Measurements from ENCODE around the gene NDUFB3.

The NDUFB3 gene

GRCh38 chr2:201064797-201065329, 6.9 kb upstream of the NDUFB3 start (continued):
- no peak for TF ChIP-seq ZNF501 (tag by site-specific recombination; IDR thresholded peaks at IDR 0.05)
- TF ChIP-seq ZNF548 (tag by site-specific recombination; IDR thresholded peaks at IDR 0.05): no peak
- TF ChIP-seq OVOL3 (tag by site-specific recombination; IDR thresholded peaks at IDR 0.05): no peak
- no peak for TF ChIP-seq RBAK (tag by site-specific recombination; IDR thresholded peaks at IDR 0.05)
- TF ChIP-seq ZNF214 (tag by site-specific recombination; IDR thresholded peaks at IDR 0.05; ENCODE audit: borderline replicate concordance): no peak

- ChIA-PET CTCF (interaction anchor here (0.5 to 5.1 kb wide), 13 partner anchors 21 to 173 kb away, joined by 3 to 49 read pairs (median 4); partner anchors contain the start of gene ORC2), POLR2A (interaction anchor here (1.0 kb wide), 2 partner anchors 45 to 107 kb away, joined by 3 to 4 read pairs; partner anchors contain the start of genes CFLAR and ORC2)
- peak overlapping the region; percentile 100 for H3K4me3 ChIP-seq (ENCODE audit: low read depth, low read length)
- H3K27ac ChIP-seq (ENCODE audit: extremely low read depth, low read depth, low read length): peak overlapping the region; percentile 85; the same call in 1 of the 2 replicates
- H3K36me3 ChIP-seq (ENCODE audit: control insufficient read depth in 2 of 2, insufficient read depth in 1 of 2, low read length in 2 of 2): no peaks in the 10 kb centered on the region
- no peaks in the 10 kb centered on the region for H3K9me3 ChIP-seq (ENCODE audit: control insufficient read depth, insufficient read depth, low read depth, low read length)
- 0 out of 2 replicates have a peak, but pooled peaks cover 3% of the 10 kb centered on the region for H3K4me1 ChIP-seq (ENCODE audit: control insufficient read depth, insufficient read depth, low read length)
- peak; percentile 98 for TF ChIP-seq ZNF692 (tag by site-specific recombination; IDR thresholded peaks at IDR 0.05)
- 0 out of 2 replicates have a peak, but pooled peaks have one; percentile 51 for TF ChIP-seq ZNF366 (tag by site-specific recombination; conservative IDR thresholded peaks at IDR 0.05)
- TF ChIP-seq ZNF398 (tag by site-specific recombination; IDR thresholded peaks at IDR 0.05): peak; percentile 82
- TF ChIP-seq ZBTB8A (tag by site-specific recombination; IDR thresholded peaks at IDR 0.05): peak; percentile 75
- TF ChIP-seq ZNF394 (tag by site-specific recombination; IDR thresholded peaks at IDR 0.05; ENCODE audit: borderline replicate concordance): no peak
- TF ChIP-seq PATZ1 (tag by site-specific recombination; IDR thresholded peaks at IDR 0.05): peak; percentile 94
- no peak for TF ChIP-seq REST (tag by site-specific recombination; IDR thresholded peaks at IDR 0.05)
- peak; percentile 76 for TF ChIP-seq KLF1 (tag by site-specific recombination; IDR thresholded peaks at IDR 0.05)
- TF ChIP-seq ZNF26 (tag by site-specific recombination; IDR thresholded peaks at IDR 0.05): no peak
- TF ChIP-seq ZNF843 (tag by site-specific recombination; IDR thresholded peaks at IDR 0.05): no peak; the same call in 1 of the 2 replicates
- TF ChIP-seq ZFHX2 (tag by site-specific recombination; conservative IDR thresholded peaks at IDR 0.05): peak; percentile 96
- peak; percentile 19; the same call in 1 of the 2 replicates for TF ChIP-seq ZBTB7A (tag by site-specific recombination; IDR thresholded peaks at IDR 0.05; ENCODE audit: low read depth)
- peak; percentile 95 for TF ChIP-seq ZFP69B (tag by site-specific recombination; IDR thresholded peaks at IDR 0.05)
- TF ChIP-seq ZNF157 (tag by site-specific recombination; IDR thresholded peaks at IDR 0.05): no peak
- 0 out of 2 replicates have a peak, but pooled peaks have one; percentile 10 for TF ChIP-seq KLF8 (tag by site-specific recombination; IDR thresholded peaks at IDR 0.05)
- peak; percentile 99 for TF ChIP-seq GLIS2 (tag by site-specific recombination; IDR thresholded peaks at IDR 0.05)
- TF ChIP-seq ZNF76 (tag by site-specific recombination; IDR thresholded peaks at IDR 0.05; ENCODE audit: borderline replicate concordance, low read depth): peak; percentile 75
- no peak for TF ChIP-seq ZBTB21 (tag by site-specific recombination; IDR thresholded peaks at IDR 0.05)
Measured at GRCh38 chr2:201070948-201071478, 788 bp upstream of the NDUFB3 start.

All from HEK293 (cell line).